BE2C (cell line): Measurements from ENCODE around the gene BSN.

Source experiments
- DNase-seq: peaks from one replicate; pipeline ENCODE4 v3.0.0-alpha.2; 2020
- H3K27me3 ChIP-seq: fragments of 250-450 bp; sonication (Bioruptor Pico); 2 replicates; pipeline ENCODE4 v1.5.1; 2020; ENCODE audit warnings: mild to moderate bottlenecking
- H3K36me3 ChIP-seq: fragments of 250-450 bp; sonication (Bioruptor Pico); 2 replicates; pipeline ENCODE4 v1.5.1; 2020; ENCODE audit warnings: mild to moderate bottlenecking
- H3K4me1 ChIP-seq: fragments of 250-450 bp; sonication (Bioruptor Pico); 2 replicates; pipeline ENCODE4 v1.5.1; 2020
- H3K4me3 ChIP-seq: 2 replicates; pipeline ENCODE4 v1.5.1; 2011; ENCODE audit warnings: low read depth, low read length
- H3K9me3 ChIP-seq: fragments of 250-450 bp; sonication (Bioruptor Pico); 2 replicates; pipeline ENCODE4 v1.5.1; 2020
- CTCF ChIP-seq: IDR thresholded peaks from 2 replicates; pipeline ENCODE4 v1.5.1; 2012; ENCODE audit warnings: mild to moderate bottlenecking, low read depth, low read length

BSN gene

GRCh38 chr3:49648354-49649019 is 94.2 kb downstream of the BSN start:
- no peaks in the 10 kb centered on the region for H3K9me3 ChIP-seq
- no peaks in the 10 kb centered on the region for H3K27me3 ChIP-seq
- DNase-seq, result no peak
- no peaks in the 10 kb centered on the region for H3K4me1 ChIP-seq
- H3K4me3 ChIP-seq, result no peak overlapping the region
- TF ChIP-seq CTCF, result no peak
- H3K36me3 ChIP-seq, result no peaks in the 10 kb centered on the region

DNA sequence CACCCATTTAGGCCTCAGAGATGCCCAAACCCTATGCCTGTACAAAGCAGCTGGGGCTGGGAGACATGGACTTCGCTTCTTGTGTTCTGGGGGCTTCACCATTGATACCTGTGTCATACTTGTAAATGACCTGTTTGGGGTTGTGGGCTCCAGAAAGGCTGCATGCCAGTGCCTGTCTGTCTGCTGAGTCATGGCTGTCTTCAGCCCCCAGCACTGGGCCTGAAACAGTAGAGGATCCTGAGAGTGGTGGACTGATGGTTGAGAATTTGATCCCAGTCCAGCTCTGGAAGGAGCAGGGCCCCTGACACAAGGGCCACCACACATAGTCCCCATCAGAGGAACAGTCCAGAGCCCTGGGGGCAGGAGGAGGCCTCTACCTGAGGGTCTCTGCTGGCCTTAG is 95.3 kb downstream of the BSN start:
- Histone ChIP-seq H3K9me3 (no peaks in the 10 kb centered on the region), H3K27me3 (no peaks in the 10 kb centered on the region), H3K4me1 (no peaks in the 10 kb centered on the region), H3K36me3 (no peaks in the 10 kb centered on the region), H3K4me3 (no peak overlapping the region)
- TF ChIP-seq CTCF, result no peak
- no peak for DNase-seq

GRCh38 chr3:49650177-49650576 is 95.9 kb downstream of the BSN start:
- no peak for TF ChIP-seq CTCF
- Histone ChIP-seq H3K9me3 (no peaks in the 10 kb centered on the region), H3K36me3 (no peaks in the 10 kb centered on the region), H3K4me3 (no peak overlapping the region), H3K27me3 (no peaks in the 10 kb centered on the region), H3K4me1 (no peaks in the 10 kb centered on the region)
- DNase-seq, result no peak

DNA sequence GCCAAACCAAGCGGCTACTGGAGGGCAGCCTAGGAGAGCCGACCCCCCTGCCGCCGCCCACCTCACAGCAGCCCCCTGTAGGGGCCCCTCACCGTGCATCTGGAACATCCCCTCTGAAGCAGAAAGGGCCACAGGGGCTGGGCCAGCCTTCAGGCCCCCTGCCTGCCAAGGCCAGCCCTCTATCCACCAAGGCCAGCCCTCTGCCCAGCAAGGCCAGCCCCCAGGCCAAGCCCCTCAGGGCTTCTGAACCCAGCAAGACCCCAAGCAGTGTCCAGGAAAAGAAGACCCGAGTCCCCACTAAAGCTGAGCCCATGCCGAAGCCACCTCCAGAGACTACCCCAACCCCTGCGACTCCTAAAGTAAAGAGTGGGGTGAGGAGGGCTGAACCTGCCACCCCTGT is 96.4 kb downstream of the BSN start:
- no peak for TF ChIP-seq CTCF
- Histone ChIP-seq H3K4me3 (no peak overlapping the region), H3K4me1 (no peaks in the 10 kb centered on the region), H3K36me3 (peaks cover 1% of the 10 kb centered on the region), H3K9me3 (no peaks in the 10 kb centered on the region), H3K27me3 (no peaks in the 10 kb centered on the region)
- DNase-seq, result no peak

GRCh38 chr3:49652218-49652902 is 98.1 kb downstream of the BSN start:
- DNase-seq, result no peak
- TF ChIP-seq CTCF, result no peak
- Histone ChIP-seq H3K27me3 (no peaks in the 10 kb centered on the region), H3K9me3 (no peaks in the 10 kb centered on the region), H3K4me1 (no peaks in the 10 kb centered on the region), H3K4me3 (no peak overlapping the region), H3K36me3 (peaks cover 4% of the 10 kb centered on the region)

DNA sequence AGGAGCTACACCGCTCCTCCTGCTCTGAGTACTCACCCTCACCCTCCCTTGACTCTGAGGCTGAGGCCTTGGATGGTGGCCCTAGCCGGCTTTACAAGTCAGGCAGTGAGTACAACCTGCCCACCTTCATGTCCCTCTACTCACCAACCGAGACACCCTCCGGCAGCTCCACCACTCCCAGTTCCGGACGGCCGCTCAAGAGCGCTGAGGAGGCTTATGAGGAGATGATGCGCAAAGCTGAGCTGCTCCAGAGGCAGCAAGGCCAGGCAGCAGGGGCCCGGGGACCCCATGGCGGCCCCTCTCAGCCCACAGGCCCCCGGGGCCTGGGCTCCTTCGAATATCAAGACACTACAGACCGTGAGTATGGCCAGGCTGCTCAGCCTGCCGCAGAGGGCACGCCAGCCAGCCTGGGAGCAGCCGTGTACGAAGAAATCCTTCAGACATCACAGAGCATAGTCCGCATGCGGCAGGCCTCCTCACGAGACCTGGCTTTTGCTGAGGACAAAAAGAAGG is 98.7 kb downstream of the BSN start:
- Histone ChIP-seq H3K4me1 (no peaks in the 10 kb centered on the region), H3K4me3 (no peak overlapping the region), H3K9me3 (no peaks in the 10 kb centered on the region), H3K27me3 (no peaks in the 10 kb centered on the region), H3K36me3 (peaks cover 4% of the 10 kb centered on the region)
- TF ChIP-seq CTCF, result no peak
- no peak for DNase-seq
